Stimulated activated CD4-positive, alpha-beta T cell treated with anti-CD3 and anti-CD28 coated beads, TNF-alpha, amount 100 ng/mL, for 48 hours (primary cell): ENCODE results near the gene WDR88.
"Not testable (repeated sequence)": the region's sequence is repeated elsewhere in the genome, so short reads cannot be mapped to it uniquely, and the experiment has no call there.

Experiments used
- DNase-seq, 3 donors: peaks; one replicate each; pipeline ENCODE4 v3.0.0-alpha.2; 2020; ENCODE audit warnings: low read depth in 3 of 3

The WDR88 gene

GRCh38 chr19:33129901-33130300 lies 2.0 kb upstream of the WDR88 start:
- no peak for DNase-seq

- DNase-seq: no peak
Observed at GRCh38 chr19:33130433-33130832, 1.5 kb upstream of the WDR88 start.

- DNase-seq: no peak
Observed at GRCh38 chr19:33132425-33132824, 511 bp downstream of the WDR88 start.

DNA sequence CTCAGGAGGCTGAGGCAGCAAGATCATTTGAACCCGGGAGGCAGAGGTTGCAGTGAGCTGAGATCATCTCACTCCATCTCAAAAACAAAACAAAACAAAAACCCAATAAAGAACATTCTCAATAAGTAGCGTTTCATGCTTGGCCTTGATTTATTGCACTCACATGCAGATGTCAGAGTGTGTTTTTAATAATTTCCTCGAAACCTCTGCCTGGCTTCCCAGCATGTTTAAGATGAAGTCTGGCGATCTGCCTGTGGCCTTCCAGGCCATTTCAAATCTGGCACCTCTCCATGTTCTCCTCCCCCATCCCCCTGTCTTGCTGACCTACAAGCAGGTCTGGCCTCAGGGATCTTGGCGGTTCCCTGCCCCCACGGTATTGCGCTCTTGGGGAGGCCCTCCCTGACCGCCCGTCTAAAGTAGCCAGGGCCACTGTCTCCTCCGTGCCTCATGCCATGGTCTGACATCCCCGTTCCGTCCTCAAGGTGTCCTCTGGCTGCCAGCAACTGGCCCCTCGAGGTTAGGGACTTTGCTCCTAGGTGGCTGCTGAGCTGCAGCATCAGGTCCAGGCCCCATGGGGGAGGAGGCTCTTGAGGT lies 1.6 kb downstream of the WDR88 start:
- DNase-seq: no peak

DNA sequence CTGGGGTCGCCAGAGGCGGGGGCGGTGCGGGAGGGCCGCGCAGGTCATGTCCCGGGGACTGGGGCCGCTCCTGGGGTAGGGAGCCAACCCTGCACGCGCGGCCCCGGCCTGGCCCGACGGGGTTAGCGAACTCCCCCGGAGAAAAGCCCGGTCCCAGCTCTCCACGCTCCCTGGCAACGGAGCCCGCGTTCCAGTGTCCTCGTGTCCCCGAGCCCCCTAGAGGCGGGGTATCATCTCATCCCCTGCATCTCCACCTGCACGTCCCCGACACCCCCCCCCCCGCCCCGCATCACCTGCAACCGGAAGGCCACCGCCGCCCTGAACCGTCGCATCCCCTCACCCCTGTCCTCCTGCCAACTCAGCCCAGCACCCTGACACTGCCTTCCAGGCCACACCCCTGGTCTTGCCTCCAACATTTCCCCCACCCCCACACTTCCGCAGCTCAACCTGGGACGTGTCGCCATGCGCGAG lies 2.7 kb downstream of the WDR88 start:
- peak; percentile 28 to 74 (median 44) for DNase-seq

DNA sequence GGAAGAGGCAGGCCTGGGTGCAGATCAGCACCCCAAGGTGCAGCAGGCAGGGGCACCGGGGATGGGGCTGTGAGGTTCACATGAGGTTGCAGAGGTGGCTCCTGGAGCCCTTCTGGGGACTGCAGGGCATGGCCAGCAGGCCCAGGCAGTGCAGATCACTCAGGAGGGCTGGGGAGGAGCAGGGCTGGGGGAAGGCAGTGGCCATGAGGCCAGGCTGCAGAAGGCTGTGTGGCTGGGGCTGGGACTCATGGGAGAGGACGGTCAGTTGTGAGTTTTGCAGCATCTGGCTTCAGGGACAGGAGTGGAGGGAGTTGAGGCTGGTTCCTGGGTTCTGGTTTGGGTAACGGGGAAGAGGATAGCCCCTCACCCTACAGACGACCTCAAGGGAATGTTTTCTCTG lies 7.3 kb downstream of the WDR88 start:
- no peak for DNase-seq

DNA sequence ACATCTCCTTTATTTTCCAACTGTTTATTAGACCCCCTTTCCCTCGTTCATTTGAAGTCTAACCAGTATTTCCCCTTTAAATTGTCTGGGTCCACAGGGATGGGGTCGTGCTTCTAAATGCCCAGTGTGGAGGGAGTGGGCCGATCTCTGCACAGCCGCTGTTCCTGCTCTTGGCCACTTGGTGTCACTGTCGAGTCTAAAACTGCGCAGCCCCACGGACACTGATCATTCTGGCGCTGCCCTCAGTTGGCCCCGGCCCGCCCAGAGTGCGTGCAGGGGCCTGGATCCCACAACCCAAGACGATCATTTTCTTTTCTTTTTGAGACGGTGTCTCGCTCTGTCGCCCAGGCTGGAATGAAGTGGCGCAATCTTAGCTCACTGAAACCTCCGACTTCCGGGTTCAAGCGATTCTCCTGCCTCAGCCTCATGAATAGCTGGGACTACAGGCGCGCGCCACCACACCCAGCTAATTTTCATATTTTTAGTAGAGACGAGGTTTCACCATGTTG lies 12.0 kb downstream of the WDR88 start:
- DNase-seq: peak; percentile 32 to 53 (median 45)

DNA sequence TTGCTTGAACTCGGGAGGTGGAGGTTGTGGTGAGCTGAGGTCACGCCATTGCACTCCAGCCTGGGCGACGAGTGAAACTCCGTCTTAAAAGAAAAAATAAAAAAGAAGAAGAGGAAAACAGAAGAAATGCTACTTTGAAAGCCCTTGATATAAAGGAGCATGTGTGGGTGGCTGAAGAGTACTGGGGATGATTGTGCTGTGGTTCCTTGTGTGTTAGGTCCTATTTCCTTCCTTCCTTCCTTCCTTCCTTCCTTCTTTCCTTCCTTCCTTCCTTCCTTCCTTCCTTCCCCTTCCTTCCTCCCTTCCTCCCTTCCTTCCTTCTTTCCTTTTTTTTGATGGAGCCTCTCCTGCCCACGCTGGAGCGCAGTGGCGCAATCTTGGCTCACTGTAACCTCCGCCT lies 14.3 kb downstream of the WDR88 start:
- no peak for DNase-seq

- no peak for DNase-seq
Observed at GRCh38 chr19:33147538-33147937, 15.6 kb downstream of the WDR88 start.

- no peak for DNase-seq
Observed at GRCh38 chr19:33150852-33151518, 19.1 kb downstream of the WDR88 start.

GRCh38 chr19:33152176-33152575 lies 20.3 kb downstream of the WDR88 start:
- no peak for DNase-seq

GRCh38 chr19:33152625-33153024 lies 20.7 kb downstream of the WDR88 start:
- not testable (repeated sequence) for DNase-seq

DNA sequence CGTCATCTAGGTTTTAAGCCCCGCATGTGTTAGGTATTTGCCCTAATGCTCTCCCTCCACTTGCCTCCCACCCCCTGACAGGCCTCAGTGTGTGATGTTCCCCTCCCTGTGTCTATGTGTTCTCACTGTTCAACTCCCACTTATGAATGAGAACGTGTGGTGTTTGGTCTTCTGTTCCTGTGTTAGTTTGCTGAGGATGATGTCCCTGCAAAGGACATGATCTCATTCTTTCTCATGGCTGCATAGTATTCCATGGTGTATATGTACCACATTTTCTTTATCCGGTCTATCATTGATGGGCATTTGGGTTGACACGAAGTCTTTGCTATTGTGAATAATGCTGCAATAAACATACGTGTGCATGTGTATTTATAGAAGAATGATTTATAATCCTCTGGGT lies 22.4 kb downstream of the WDR88 start:
- DNase-seq: not testable (repeated sequence)

- DNase-seq: no peak
Observed at GRCh38 chr19:33156334-33156733, 24.4 kb downstream of the WDR88 start.

GRCh38 chr19:33157906-33158305 lies 26.0 kb downstream of the WDR88 start:
- DNase-seq: no peak

DNA sequence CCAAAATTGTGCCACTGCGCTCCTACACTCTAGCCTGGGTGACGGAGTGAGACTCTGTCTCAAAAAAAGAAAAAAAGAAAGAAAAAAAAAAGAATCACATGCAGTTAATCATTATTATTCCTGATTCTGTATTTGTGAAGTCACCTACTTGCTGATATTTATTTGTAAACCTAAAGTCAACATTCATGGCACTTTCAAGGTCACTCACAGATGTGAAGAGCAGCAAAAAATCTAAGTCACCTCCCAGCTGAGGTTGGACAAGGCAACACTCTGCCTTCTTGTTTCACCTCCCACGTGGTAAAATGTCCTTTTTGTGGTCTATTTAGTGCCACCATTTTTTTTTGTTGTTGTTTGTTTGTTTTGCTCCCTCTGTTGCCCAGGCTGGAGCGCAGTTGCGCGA lies 26.5 kb downstream of the WDR88 start:
- DNase-seq: no peak

DNA sequence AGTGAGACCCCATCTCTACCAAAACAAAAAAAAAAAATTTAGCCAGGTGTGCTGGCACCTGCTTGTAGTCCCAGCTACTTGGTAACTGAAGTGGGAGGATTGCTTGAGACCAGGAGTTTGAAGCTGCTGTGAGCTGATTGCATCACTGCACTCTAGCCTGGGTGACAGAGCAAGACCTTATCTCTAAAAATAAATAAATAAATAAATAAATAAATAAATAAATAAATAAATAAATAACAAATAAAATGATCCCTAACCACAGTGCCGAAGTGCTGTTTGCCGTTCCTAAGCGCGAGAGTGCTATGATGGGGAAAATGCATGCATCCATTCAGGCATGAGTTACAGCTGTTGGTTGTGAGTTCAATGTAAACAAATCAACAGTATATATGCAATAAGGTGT lies 27.2 kb downstream of the WDR88 start:
- DNase-seq: no peak

- no peak for DNase-seq
Observed at GRCh38 chr19:33159893-33160292, 28.0 kb downstream of the WDR88 start.

- DNase-seq: no peak
Observed at GRCh38 chr19:33161201-33161600, 29.3 kb downstream of the WDR88 start.

GRCh38 chr19:33163481-33163880 lies 31.6 kb downstream of the WDR88 start:
- DNase-seq: no peak

DNA sequence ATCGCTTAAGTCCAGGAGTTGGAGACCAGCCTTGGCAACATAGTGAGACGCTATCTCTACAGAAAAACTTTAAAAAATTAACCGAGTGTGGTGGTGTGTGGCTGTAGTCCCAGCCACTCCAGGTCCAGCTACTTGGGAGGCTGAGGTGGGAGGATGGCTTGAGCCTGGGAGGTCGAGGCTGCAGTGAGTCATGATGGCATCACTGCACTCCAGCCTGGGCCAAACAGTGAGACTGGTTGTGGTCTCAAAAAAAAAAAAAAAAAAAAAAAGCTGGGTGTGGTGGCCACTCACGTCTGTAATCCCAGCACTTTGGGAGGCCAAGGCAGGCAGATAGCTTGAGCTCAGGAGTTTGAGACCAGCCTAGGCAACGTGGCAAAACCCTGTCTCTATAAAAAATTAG lies 34.1 kb downstream of the WDR88 start:
- not testable (repeated sequence) for DNase-seq

DNA sequence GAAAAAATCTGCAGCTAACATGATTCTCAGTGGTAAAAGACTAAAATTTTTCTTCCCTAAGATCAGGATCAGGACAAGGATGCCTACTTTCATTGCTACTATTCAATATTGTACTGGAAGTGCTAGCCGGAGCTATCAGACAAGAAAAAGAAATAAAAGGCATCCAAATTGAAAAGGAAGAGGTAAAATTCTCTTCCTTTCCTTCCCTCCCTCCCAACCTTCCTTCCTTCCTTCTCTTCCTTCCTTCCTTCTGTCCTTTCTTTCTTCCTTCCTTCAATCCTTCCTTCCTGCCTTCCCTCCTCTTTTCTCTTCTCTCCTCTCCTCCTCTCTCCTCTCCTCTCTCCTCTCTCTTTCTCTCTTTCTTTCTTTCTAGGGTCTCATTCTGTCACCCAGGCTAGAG lies 35.5 kb downstream of the WDR88 start:
- no peak for DNase-seq

DNA sequence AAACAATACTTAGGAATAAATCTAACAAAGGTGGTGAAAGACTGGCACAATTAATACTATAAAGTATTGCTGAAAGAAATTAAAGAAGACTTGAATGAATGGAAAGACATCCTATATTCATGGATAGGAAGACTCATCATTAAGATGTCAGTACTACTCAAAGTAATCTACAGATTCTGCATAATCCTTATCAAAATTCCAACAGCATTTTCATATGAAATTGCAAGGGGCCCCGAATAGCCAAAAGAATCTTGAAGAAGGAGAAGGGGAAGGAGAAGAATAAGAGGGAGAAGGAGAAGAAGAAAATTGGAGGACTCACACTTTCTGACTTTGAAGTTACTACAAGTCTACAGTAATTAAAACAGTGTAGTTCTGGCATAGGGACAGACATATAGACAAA lies 36.6 kb downstream of the WDR88 start:
- no peak for DNase-seq
